ENCODE results near the gene SCPEP1. TPM values are rescaled to one million over a fixed set of nuclear protein-coding genes. Genes with fewer than 3 reads are reported as not detected.
"Not testable (repeated sequence)": the region's sequence is repeated elsewhere in the genome, so short reads cannot be mapped to it uniquely, and the experiment has no call there.

Gene SCPEP1, protein sequence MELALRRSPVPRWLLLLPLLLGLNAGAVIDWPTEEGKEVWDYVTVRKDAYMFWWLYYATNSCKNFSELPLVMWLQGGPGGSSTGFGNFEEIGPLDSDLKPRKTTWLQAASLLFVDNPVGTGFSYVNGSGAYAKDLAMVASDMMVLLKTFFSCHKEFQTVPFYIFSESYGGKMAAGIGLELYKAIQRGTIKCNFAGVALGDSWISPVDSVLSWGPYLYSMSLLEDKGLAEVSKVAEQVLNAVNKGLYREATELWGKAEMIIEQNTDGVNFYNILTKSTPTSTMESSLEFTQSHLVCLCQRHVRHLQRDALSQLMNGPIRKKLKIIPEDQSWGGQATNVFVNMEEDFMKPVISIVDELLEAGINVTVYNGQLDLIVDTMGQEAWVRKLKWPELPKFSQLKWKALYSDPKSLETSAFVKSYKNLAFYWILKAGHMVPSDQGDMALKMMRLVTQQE
- 10 to 100 TPM; 30.0 to 42.1 (median 30.3) TPM for polyA plus RNA-seq

GRCh38 chr17:56977673-56978395 lies at the start of gene SCPEP1:
Gene SCPEP1, plus strand, starts transcription at chr17:56978131. Its CDS starts 29 bp downstream, at chr17:56978160.
- H3K27ac Mint-ChIP-seq, result peak within 1 kb of the TSS; percentile 73 to 86 (median 78)
- DNase-seq, result peak; percentile 72 to 79 (median 79)
- no peaks in the 10 kb centered on the region for H3K9me3 Mint-ChIP-seq
- peaks cover 0 to 5% (median 0%) of the 10 kb centered on the region in 3 donors for H3K36me3 Mint-ChIP-seq
- peaks cover 15 to 27% of the 10 kb centered on the region in 2 donors for H3K4me1 Mint-ChIP-seq
- H3K27me3 Mint-ChIP-seq (ENCODE audit: low read depth in 3 of 3), result peaks cover 5 to 13% (median 5%) of the 10 kb centered on the region in 3 donors
- peak within 1 kb of the TSS; percentile 88 to 94 (median 91) for H3K4me3 Mint-ChIP-seq

GRCh38 chr17:56928586-56928985 lies 49.3 kb upstream of the SCPEP1 start:
- peaks cover 0 to 2% (median 0%) of the 10 kb centered on the region in 3 donors for H3K27me3 Mint-ChIP-seq (ENCODE audit: low read depth in 3 of 3)
- H3K4me3 Mint-ChIP-seq, result no peak overlapping the region
- DNase-seq, result no peak

GRCh38 chr17:56929362-56929969 lies 48.5 kb upstream of the SCPEP1 start:
- Mint-ChIP-seq H3K4me3 (no peak overlapping the region), H3K27me3 (ENCODE audit: low read depth in 3 of 3) (no peaks in the 10 kb centered on the region), H3K4me1 (peaks cover under 1 to 9% of the 10 kb centered on the region in 2 donors), H3K9me3 (no peaks in the 10 kb centered on the region), H3K36me3 (peaks cover 0 to 14% (median 8%) of the 10 kb centered on the region in 3 donors), H3K27ac (no peak overlapping the region)
- no peak for DNase-seq

More at GRCh38 chr17:56928586-56928985, 49.3 kb upstream of the SCPEP1 start:
- peaks cover 0 to under 1% of the 10 kb centered on the region in 2 donors for H3K4me1 Mint-ChIP-seq
- H3K36me3 Mint-ChIP-seq, result peaks cover 0 to 10% (median 2%) of the 10 kb centered on the region in 3 donors
- no peaks in the 10 kb centered on the region for H3K9me3 Mint-ChIP-seq
- no peak overlapping the region for H3K27ac Mint-ChIP-seq

GRCh38 chr17:56930739-56931337 lies 47.1 kb upstream of the SCPEP1 start:
- Mint-ChIP-seq H3K36me3 (peaks cover 0 to 14% (median 9%) of the 10 kb centered on the region in 3 donors), H3K4me3 (no peak overlapping the region), H3K27ac (no peak overlapping the region), H3K27me3 (ENCODE audit: low read depth in 3 of 3) (no peaks in the 10 kb centered on the region), H3K4me1 (peaks cover 2 to 13% of the 10 kb centered on the region in 2 donors), H3K9me3 (no peaks in the 10 kb centered on the region)
- no peak for DNase-seq

DNA sequence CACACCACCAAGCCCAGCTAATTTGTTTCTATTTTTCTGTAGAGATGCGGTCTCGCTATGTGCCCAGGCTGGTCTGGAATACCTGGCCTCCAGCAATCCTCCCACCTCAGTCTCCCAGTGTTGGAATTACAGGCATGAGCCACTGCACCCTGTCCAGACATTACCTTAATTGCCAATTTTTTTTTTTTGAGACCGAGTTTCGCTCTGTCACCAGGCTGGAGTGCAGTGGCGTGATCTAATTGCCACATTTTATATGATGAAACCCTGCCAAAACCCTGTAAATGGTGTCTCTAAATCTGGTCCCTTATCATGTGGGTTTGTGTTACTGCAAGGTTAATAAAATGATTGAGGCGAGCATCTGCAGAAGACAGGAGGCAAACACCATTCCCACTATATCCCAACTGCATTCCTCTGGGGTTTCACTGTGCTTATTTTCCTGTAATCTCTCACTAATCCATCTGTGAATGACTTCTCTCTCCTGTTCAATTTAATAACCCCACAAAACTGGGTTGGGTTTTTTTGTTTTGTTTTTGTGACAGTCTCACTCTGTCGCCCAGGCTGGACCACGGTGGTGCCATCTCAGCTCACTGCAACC lies 44.7 kb upstream of the SCPEP1 start:
- no peak for DNase-seq
- Mint-ChIP-seq H3K4me3 (no peak overlapping the region), H3K4me1 (peaks cover 2 to 13% of the 10 kb centered on the region in 2 donors), H3K36me3 (peaks cover 14 to 26% (median 23%) of the 10 kb centered on the region in 3 donors), H3K9me3 (no peaks in the 10 kb centered on the region), H3K27ac (peak overlapping the region in 2 of 6 donors; percentile 45 to 76), H3K27me3 (ENCODE audit: low read depth in 3 of 3) (no peaks in the 10 kb centered on the region)

DNA sequence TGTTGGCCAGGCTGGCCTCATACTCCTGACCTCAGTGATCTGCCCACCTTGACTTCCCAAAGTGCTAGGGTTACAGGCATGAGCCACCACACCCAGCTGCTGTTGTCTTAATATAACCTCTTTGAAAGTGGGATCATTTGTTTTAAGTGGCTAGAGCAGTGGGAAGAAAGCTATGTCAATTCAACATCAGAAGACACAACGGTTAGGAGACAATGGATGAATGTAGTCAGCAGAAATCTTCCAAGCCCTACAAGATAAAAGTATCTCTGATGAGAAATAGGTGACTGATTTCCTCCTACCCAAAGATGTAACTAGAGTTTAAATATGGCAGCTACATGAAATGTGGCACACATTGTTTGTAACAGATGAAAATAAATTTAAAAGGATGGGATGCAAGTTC lies 44.1 kb upstream of the SCPEP1 start:
- H3K4me1 Mint-ChIP-seq, result peaks cover 2 to 13% of the 10 kb centered on the region in 2 donors
- no peaks in the 10 kb centered on the region for H3K27me3 Mint-ChIP-seq (ENCODE audit: low read depth in 3 of 3)
- H3K27ac Mint-ChIP-seq, result peak overlapping the region in 4 of 6 donors; percentile 6 to 76 (median 63)
- H3K36me3 Mint-ChIP-seq, result peaks cover 20 to 30% (median 29%) of the 10 kb centered on the region in 3 donors
- peak overlapping the region in 2 of 5 donors; percentile 7 to 30 for H3K4me3 Mint-ChIP-seq
- DNase-seq, result no peak
- H3K9me3 Mint-ChIP-seq, result no peaks in the 10 kb centered on the region

DNA sequence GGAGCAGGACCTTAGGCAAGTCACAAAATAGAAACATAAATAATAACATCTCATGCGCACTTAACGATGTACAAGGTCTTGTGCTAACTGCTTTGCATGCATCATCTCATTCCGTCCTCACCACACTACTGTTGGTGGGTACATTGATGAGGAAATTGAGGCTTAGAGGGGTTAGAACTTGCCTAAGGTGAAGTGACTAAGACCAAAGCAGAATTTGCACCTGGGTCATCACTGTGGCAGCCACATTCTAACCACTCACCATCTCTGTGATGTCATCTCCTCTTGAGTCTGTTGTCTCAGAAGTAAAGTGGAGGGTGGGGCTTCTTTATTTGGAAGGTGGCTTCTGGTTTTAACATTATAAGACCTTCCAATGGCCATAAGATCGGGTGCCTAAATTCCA lies 43.7 kb upstream of the SCPEP1 start:
- Mint-ChIP-seq H3K36me3 (peaks cover 20 to 33% (median 29%) of the 10 kb centered on the region in 3 donors), H3K27me3 (ENCODE audit: low read depth in 3 of 3) (no peaks in the 10 kb centered on the region), H3K4me1 (peaks cover 2 to 13% of the 10 kb centered on the region in 2 donors), H3K27ac (peak overlapping the region in 5 of 6 donors; percentile 4 to 76 (median 51)), H3K4me3 (peak overlapping the region in 2 of 5 donors; percentile 29 to 30), H3K9me3 (no peaks in the 10 kb centered on the region)
- peak; percentile 36 to 62 (median 59) for DNase-seq

GRCh38 chr17:56935461-56935860 lies 42.5 kb upstream of the SCPEP1 start:
- Mint-ChIP-seq H3K27ac (no peak overlapping the region), H3K27me3 (ENCODE audit: low read depth in 3 of 3) (no peaks in the 10 kb centered on the region), H3K36me3 (peaks cover 24 to 39% (median 29%) of the 10 kb centered on the region in 3 donors), H3K4me3 (no peak overlapping the region), H3K9me3 (no peaks in the 10 kb centered on the region), H3K4me1 (peaks cover 2 to 13% of the 10 kb centered on the region in 2 donors)
- no peak for DNase-seq

GRCh38 chr17:56936697-56937322 lies 41.1 kb upstream of the SCPEP1 start:
- no peak for DNase-seq
- Mint-ChIP-seq H3K9me3 (no peaks in the 10 kb centered on the region), H3K27me3 (ENCODE audit: low read depth in 3 of 3) (no peaks in the 10 kb centered on the region), H3K4me1 (peaks cover 2 to 13% of the 10 kb centered on the region in 2 donors), H3K36me3 (peaks cover 30 to 43% (median 35%) of the 10 kb centered on the region in 3 donors), H3K4me3 (no peak overlapping the region), H3K27ac (peak overlapping the region in 1 of 6 donors; percentile 42)

GRCh38 chr17:56937687-56938086 lies 40.2 kb upstream of the SCPEP1 start:
- no peak for DNase-seq
- H3K27ac Mint-ChIP-seq, result peak overlapping the region in 2 of 6 donors; percentile 16 to 39
- H3K36me3 Mint-ChIP-seq, result peaks cover 31 to 46% (median 36%) of the 10 kb centered on the region in 3 donors
- no peaks in the 10 kb centered on the region for H3K27me3 Mint-ChIP-seq (ENCODE audit: low read depth in 3 of 3)
- H3K9me3 Mint-ChIP-seq, result no peaks in the 10 kb centered on the region
- H3K4me1 Mint-ChIP-seq, result peaks cover 2 to 13% of the 10 kb centered on the region in 2 donors
- H3K4me3 Mint-ChIP-seq, result no peak overlapping the region

DNA sequence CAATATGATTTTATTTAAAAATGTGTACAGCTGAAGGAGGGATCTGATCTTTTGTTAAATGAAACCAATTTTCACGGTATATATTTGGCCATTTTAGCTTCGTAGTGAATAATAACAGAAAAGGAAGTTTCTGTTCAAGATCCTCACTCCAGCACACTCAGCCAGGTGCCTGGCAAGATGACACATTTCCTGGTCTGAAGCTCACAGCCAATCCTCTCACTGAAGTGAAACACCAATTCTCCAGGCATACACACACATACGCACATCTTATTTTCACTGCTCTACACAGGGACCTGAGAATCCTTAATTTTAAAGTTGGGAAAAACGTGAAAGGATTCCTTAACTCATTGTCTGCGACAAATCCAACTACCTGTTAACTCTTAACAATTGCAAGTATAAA lies 39.7 kb upstream of the SCPEP1 start:
- H3K36me3 Mint-ChIP-seq, result peaks cover 31 to 50% (median 38%) of the 10 kb centered on the region in 3 donors
- not testable (repeated sequence) for DNase-seq; H3K27me3 Mint-ChIP-seq (ENCODE audit: low read depth in 3 of 3); H3K4me3 Mint-ChIP-seq; H3K9me3 Mint-ChIP-seq
- H3K27ac Mint-ChIP-seq, result peak overlapping the region in 1 of 6 donors; percentile 33
- H3K4me1 Mint-ChIP-seq, result peaks cover 2 to 13% of the 10 kb centered on the region in 2 donors

DNA sequence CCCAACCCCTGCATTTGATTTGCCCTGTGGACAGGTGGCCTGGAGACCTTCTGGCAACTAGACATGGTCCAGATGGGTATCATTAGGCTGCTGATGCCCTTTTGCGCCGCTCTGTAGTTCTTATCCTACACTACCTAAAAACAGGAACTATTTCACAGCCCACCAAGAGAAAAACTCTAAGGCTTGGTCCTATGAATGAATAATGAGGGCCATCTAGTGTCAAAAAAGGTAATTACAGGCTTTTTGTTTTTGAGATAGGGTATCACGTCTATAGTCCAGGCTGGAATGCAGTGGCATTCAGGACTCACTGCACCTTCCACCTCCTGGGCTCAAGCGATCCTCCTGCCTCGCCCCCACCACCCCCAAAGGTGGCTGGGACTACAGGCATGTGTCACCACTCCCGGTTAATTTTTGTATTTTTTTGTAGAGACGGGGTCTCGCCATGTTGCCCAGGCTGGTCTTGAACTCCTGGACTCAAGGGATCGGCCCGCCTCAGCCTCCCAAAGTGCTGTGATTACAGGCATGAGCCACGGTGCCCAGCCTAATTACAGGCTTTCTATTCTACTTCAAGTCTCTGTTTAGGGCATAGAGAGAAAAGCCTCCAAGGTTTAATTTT lies 38.0 kb upstream of the SCPEP1 start:
- no peaks in the 10 kb centered on the region for H3K27me3 Mint-ChIP-seq (ENCODE audit: low read depth in 3 of 3)
- H3K9me3 Mint-ChIP-seq, result no peaks in the 10 kb centered on the region
- peak overlapping the region in 3 of 6 donors; percentile 32 to 50 (median 46) for H3K27ac Mint-ChIP-seq
- DNase-seq, result peak; percentile 52 to 58 (median 53)
- H3K36me3 Mint-ChIP-seq, result peaks cover 31 to 52% (median 40%) of the 10 kb centered on the region in 3 donors
- no peaks in the 10 kb centered on the region for H3K4me1 Mint-ChIP-seq
- no peak overlapping the region for H3K4me3 Mint-ChIP-seq
